ENCODE results near the gene DPH6.

Gene DPH6

GRCh38 chr15:35566991-35567390 lies 21.0 kb upstream of the DPH6 start:
- no peak for DNase-seq
- H3K4me3 ChIP-seq (ENCODE audit: low read depth, low read length), result no peak overlapping the region
- H3K27me3 ChIP-seq (replicated peaks), result no peaks in the 10 kb centered on the region
- in situ Hi-C loops (cut with HindIII; ENCODE audit: low pct_ligation_motif_present, low sequenced_read_pairs), result no loop called here
- TF ChIP-seq CTCF (IDR thresholded peaks at IDR 0.05; ENCODE audit: low read depth, low read length, missing control alignments), result no peak
- H3K27ac ChIP-seq, result no peak overlapping the region
- H3K36me3 ChIP-seq (replicated peaks), result no peaks in the 10 kb centered on the region

DNA sequence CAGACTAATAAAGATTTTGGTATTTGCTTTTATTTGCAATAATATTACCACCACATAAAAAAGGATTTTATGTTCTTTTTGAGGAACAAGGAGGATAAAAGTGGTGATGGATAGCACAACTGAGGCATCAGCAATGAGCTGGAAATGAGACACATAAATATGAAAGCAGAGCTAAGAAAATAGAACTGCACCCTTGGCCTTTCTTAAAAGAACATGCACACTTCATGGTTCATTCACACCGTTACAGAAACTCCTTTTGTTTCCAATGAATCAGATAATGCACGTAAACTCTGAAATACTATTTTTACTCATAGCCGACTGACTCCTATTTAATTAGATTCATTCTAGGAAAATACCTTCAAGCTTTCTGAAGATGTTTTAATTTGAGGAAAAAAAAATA lies 19.9 kb upstream of the DPH6 start:
- H3K27me3 ChIP-seq (replicated peaks), result no peaks in the 10 kb centered on the region
- in situ Hi-C loops (cut with HindIII; ENCODE audit: low pct_ligation_motif_present, low sequenced_read_pairs), result no loop called here
- no peak for TF ChIP-seq CTCF (IDR thresholded peaks at IDR 0.05; ENCODE audit: low read depth, low read length, missing control alignments)
- no peak overlapping the region for H3K27ac ChIP-seq
- H3K36me3 ChIP-seq (replicated peaks), result no peaks in the 10 kb centered on the region
- DNase-seq, result no peak
- H3K4me3 ChIP-seq (ENCODE audit: low read depth, low read length), result no peak overlapping the region

DNA sequence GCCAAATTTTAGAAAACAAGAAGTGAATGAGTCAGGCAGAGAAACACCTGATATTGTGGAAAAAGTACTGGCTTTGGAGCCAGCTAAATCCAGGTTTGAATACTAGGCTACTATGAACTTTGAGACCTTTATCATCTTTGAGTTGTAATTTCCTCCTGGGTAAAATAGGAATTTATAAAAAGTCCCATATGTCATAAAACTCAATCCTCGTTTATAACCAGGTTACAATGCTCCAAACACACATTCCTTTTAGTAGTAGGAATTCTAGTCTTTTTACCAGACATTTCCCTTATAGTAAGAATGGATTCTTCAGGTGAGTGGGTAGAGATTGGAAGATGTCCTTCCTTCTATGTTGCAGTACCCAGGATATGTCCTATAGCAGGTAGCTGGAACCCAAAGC lies 16.7 kb upstream of the DPH6 start:
- Histone ChIP-seq H3K27me3 (replicated peaks) (no peaks in the 10 kb centered on the region), H3K27ac (no peak overlapping the region), H3K4me3 (ENCODE audit: low read depth, low read length) (no peak overlapping the region), H3K36me3 (replicated peaks) (no peaks in the 10 kb centered on the region)
- TF ChIP-seq CTCF (IDR thresholded peaks at IDR 0.05; ENCODE audit: low read depth, low read length, missing control alignments), result no peak
- no peak for DNase-seq
- in situ Hi-C loops (cut with HindIII; ENCODE audit: low pct_ligation_motif_present, low sequenced_read_pairs), result no loop called here

DNA sequence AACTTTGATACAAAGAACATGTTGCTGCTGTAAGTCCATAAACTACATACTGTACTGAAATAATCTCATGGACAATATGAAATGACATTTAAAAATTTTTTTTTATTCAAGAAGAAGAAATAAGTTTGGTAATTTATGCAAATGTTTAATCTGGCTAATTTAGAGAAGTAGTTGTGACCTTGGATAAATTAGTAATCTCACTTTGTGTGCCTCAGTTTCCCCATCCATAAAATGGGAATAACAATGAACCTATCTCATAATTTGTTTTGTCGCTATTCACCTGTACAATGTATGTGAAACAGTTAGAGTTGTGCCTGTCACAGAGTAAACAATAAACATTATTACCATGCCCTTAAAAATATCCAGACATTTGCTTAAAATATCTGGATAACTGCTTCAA lies 15.3 kb upstream of the DPH6 start:
- in situ Hi-C loops (cut with HindIII; ENCODE audit: low pct_ligation_motif_present, low sequenced_read_pairs), result no loop called here
- no peak for DNase-seq
- no peaks in the 10 kb centered on the region for H3K36me3 ChIP-seq (replicated peaks)
- TF ChIP-seq CTCF (IDR thresholded peaks at IDR 0.05; ENCODE audit: low read depth, low read length, missing control alignments), result no peak
- no peak overlapping the region for H3K4me3 ChIP-seq (ENCODE audit: low read depth, low read length)
- H3K27me3 ChIP-seq (replicated peaks), result no peaks in the 10 kb centered on the region
- H3K27ac ChIP-seq, result no peak overlapping the region

GRCh38 chr15:35560870-35561269 lies 14.9 kb upstream of the DPH6 start:
- Histone ChIP-seq H3K4me3 (ENCODE audit: low read depth, low read length) (no peak overlapping the region), H3K36me3 (replicated peaks) (no peaks in the 10 kb centered on the region), H3K27ac (no peak overlapping the region), H3K27me3 (replicated peaks) (no peaks in the 10 kb centered on the region)
- DNase-seq, result no peak
- in situ Hi-C loops (cut with HindIII; ENCODE audit: low pct_ligation_motif_present, low sequenced_read_pairs), result no loop called here
- TF ChIP-seq CTCF (IDR thresholded peaks at IDR 0.05; ENCODE audit: low read depth, low read length, missing control alignments), result no peak

DNA sequence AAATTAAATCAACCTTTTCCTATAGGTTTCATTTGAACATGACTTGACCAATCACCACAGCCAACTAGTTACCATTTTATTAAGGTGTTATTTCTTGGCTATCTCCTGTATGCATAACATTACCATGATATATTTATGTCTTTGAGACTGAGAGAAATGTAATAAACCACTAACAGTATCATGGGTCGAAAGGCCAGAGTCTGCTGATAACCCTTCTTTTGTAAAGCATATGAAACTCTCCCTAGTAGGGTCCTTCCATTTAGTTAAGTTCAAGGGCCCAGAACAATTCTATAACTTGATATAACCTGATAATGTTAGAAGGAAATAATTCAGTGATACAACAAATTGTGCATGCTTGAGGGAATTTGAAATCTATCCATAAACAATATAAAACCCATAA lies 14.3 kb upstream of the DPH6 start:
- no peak for TF ChIP-seq CTCF (IDR thresholded peaks at IDR 0.05; ENCODE audit: low read depth, low read length, missing control alignments)
- in situ Hi-C loops (cut with HindIII; ENCODE audit: low pct_ligation_motif_present, low sequenced_read_pairs), result no loop called here
- Histone ChIP-seq H3K4me3 (ENCODE audit: low read depth, low read length) (no peak overlapping the region), H3K27ac (no peak overlapping the region), H3K27me3 (replicated peaks) (no peaks in the 10 kb centered on the region), H3K36me3 (replicated peaks) (no peaks in the 10 kb centered on the region)
- no peak for DNase-seq
